HG03139 (cell line): ENCODE measurements around the gene ZSCAN23.

Experiments
- ATAC-seq: cut with Tn5 transposase; IDR thresholded peaks from one replicate; pipeline ENCODE4 v1.9.1; 2021; ENCODE audit not compliant: unreplicated experiment

ZSCAN23 gene

GRCh38 chr6:28383235-28384142 lies 59.8 kb downstream of the ZSCAN23 start:
- ATAC-seq: peak; percentile 88
